GM18498 (cell line): ENCODE results near the gene KIF5A.

Experiments used
- ATAC-seq: cut with Tn5 transposase; IDR thresholded peaks from one replicate; pipeline ENCODE4 v1.9.1; 2021; ENCODE audit warnings: mild to moderate bottlenecking, moderate library complexity; ENCODE audit not compliant: unreplicated experiment

Gene KIF5A

GRCh38 chr12:57604992-57605810 is 55.4 kb downstream of the KIF5A start:
- peak; percentile 31 for ATAC-seq

DNA sequence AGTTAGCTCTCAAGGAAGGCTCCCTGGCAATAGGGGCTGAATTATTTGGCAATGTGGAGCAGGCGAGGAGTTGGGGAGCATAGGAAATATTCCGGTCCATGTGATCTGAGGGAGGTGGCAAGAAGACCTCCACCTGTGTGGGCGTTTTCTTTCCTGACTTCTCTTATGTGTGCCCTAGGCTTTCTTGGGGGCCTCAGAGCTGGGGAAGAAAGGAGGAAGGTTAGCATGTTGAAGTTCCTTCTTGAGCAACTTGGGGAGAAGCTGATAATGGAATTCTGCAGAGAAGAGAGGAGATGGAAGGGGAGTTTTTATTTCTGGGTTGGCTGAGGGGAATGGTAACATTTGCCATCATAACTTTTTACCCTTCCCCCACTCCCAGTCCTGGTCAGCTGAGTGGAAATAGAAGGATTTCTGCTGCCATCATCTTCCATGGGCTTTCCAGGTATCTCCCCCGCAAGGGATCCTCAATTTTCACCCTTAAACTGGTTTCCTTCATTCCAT is 56.0 kb downstream of the KIF5A start:
- ATAC-seq = no peak

DNA sequence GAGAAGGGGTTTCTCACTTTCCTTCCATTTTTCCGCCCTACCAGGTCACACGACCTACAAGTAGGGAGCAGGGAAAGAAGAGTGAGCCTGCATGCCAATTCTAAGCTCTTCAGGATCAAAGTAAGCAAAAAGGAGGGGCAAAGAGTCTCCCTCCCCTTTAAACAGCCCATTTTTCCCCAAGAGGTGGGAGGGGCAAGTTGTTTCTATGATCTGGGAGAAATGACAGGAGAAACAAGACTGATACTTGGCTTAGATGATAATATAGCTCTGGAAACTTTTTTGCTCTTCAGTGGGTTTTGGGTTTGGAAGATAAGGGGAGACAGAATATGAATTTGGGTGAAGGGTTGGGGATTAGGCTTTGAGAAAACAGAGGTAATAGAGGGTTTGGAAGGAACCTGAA is 56.6 kb downstream of the KIF5A start:
- no peak for ATAC-seq

DNA sequence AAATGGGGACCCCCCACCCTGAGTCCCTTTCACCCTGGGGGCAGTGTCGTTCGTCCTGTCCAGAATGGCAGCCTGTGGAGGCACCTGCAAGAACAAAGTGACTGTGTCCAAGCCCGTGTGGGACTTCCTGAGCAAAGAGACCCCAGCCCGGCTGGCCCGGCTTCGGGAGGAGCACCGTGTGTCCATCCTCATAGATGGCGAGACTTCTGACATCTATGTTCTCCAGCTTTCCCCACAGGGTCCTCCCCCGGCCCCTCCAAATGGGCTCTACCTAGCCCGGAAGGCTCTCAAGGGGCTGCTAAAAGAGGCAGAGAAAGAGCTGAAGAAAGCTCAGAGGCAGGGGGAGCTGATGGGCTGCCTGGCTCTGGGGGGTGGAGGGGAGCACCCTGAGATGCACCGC is 57.0 kb downstream of the KIF5A start:
- no peak for ATAC-seq

DNA sequence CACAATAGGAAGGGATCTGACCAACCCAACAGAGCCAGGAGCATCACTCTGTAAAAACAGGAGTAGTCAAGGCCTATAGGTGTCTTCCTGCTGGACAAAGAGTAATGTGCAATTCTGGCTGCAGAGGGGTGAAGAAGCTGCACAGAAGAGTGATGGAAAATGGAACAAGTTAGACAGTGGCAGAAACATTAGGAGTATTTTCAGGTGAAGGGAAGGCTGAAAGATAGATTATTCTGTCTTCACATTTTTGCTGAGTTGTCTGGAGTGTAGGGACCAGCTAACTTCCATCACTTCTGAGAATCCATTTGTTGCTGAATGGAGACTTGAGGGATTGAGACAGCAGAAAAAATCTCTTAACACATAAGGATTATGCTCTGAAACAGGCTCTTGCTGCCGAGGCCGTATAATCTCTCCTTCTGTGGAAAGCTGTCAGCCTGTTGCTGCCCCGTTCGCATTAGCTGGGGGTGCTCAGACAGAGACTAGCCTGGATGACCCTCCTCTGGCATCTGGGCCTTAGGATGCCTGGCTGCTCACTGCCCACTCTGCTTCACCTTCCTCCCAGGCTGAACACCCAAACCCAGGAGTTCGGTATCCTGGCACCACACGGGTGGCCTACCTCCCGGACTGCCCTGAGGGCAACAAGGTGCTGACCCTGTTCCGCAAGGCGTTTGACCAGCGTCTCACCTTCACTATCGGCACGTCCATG is 58.3 kb downstream of the KIF5A start:
- ATAC-seq = no peak

- no peak for ATAC-seq
These were observed 59.4 kb downstream of the KIF5A start for GRCh38 chr12:57609101-57609780.

GRCh38 chr12:57609781-57610553 is 60.1 kb downstream of the KIF5A start:
- no peak for ATAC-seq

- no peak for ATAC-seq
These were observed 60.8 kb downstream of the KIF5A start for GRCh38 chr12:57610554-57611107.

GRCh38 chr12:57611108-57611826 is 61.4 kb downstream of the KIF5A start, which contains the start of gene ARHGEF25:
Gene ARHGEF25 (plus strand): TSS chr12:57611435. CDS start chr12:57611895, 460 bp downstream.
- no peak for ATAC-seq

DNA sequence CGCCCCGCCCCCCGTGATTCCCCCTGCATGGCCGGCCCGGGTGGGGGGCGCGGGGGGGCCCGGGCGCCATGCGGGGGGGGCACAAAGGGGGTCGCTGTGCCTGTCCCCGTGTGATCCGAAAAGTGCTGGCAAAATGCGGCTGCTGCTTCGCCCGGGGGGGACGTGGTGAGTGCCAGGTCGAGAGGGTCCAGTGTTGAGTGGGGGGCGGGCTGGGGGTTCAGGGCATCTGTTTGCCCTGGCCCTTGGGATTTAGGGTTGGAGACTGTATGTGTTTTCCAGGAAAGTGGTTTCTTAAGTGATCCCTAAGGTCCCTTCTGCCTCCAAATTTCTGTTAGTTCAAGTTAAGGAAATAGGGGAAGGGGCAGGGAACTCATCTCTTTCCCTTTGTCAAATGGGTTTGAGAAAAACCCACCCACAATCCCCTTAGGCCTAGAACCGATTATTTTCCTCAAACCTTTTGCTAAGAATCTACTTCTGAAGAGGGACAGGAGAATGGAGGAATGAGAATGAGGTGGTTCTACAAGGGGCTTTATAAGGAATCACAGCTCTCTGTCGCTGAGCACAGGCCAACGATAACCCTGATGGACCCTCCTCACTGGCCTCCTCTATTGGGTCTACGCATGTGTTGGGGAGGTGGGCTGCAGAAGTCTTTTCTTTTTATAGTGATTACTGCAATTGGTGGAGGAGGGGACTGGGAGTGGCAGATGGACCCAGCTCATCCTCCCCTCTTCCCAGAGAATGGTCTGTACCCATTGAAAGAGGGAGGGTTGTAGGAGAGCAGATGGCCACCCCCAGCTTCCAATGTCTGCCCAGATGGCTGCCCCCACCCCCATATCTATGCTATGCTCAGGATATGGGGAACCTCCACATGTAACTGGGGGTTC is 62.2 kb downstream of the KIF5A start:
- no peak for ATAC-seq

- no peak for ATAC-seq
These were observed 63.0 kb downstream of the KIF5A start for GRCh38 chr12:57612711-57613426.

DNA sequence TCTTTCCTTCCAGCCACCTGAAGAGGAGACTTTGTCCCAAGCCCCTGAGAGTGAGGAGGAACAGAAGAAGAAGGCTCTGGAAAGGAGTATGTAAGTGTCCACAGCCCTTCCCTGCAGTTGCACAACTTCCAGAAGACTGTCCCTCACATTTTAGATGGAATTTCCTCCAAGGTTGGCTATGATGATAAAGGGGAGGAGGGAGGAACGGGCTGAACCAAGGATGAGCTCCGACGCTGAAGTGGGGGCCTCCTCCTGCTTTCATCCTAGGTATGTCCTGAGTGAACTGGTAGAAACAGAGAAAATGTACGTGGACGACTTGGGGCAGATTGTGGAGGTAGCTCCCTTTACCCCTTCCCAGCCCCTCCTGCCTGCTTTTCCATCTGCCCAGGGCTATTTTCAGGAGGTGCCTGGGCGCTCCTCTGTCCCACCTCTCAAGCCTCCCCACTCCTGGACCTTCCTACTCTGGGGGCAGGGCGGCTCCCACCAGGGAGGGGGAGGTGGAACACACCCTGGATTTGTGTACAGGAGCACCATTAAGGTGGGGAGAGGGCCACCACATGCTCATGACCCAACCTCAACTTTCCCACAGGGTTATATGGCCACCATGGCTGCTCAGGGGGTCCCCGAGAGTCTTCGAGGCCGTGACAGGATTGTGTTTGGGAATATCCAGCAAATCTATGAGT is 63.7 kb downstream of the KIF5A start:
- ATAC-seq = no peak

DNA sequence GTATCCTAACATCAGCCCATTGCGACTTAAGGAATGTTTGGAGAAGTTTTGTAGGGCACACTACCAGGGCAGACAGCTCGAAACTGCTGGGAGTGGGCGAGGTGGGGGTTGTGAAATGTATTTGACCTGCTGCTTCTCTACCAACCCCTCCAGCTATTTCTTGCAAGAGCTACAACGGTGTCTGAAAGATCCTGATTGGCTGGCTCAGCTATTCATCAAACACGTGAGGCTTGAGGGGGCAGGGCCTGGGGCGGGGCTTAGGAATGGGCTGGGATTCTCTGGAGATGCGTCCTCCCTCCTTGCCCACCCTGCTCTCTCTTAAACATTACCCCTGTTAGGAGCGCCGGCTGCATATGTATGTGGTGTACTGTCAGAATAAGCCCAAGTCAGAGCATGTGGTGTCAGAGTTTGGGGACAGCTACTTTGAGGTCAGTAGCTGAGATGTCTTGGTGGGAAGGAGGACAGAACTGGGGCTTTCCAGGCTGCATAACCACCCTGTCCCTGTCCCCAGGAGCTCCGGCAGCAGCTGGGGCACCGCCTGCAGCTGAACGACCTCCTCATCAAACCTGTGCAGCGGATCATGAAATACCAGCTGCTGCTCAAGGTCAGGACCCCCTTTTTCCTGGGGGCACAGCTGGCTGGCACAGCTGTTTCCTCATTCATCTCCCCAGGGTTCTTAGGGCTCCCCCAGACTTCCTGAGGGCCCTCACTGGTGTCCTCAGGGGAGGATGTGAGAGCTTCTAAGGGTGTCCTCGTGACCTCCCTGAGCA is 64.5 kb downstream of the KIF5A start:
- peak; percentile 48 for ATAC-seq

DNA sequence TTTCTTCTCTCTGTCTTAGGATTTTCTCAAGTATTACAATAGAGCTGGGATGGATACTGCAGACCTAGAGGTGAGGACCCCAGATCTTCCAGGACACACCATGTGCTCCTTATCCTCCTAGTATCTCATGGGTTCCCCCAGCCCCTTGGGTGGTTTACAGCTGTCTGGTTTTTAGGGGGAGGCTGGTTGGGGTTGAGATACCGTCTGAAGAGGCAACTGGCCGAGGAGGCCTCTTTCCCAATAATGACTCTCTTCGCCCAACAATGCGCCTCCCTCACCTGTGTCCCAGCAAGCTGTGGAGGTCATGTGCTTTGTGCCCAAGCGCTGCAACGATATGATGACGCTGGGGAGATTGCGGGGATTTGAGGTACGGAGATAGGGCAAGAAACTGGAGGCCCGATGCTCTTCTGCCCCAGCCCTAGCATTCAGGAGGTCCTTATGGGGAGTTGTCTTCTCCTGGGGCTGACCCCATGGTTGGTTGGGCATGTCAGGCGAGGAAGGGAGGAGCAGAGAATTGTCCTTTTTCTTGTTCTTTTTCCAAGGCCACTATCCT is 65.2 kb downstream of the KIF5A start:
- ATAC-seq = no peak

- no peak for ATAC-seq
These were observed 65.8 kb downstream of the KIF5A start for GRCh38 chr12:57615637-57616036.

DNA sequence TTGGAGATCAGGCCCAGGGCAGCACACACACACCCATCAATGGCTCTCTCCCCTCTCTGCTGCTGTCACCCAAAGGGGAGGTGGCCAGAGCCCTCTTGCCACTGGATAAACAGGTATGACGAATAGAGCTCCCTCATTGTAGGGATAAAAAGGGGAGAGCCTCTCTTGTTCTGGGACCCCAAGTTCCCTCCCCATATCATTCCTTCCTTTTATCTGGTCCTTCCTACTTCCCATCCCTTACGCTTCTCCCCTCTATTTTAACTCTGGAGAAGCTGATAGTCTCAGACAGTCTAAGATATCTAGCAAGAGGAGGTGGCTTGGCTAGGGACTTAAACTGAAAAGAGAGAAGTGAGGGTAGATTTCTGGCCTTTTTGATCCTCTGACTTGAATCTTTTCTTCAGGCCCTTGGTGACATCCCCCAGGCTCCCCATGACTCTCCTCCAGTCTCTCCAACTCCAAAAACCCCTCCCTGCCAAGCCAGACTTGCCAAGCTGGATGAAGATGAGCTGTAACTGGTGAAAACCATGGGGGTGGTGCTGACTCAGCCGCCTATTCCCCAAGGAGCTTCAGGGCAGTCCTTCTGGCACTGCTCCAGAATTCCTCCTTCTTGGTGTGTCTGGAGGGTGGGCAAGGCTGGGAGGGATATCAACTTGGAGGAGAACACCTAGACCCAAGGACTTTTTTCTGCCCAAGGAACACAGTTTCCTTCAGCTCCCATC is 66.7 kb downstream of the KIF5A start:
- no peak for ATAC-seq
